K562 (cell line): ENCODE data around the gene HMGB2. TPM values are rescaled to one million over a fixed set of nuclear protein-coding genes. Genes with fewer than 3 reads are reported as not detected.

Experiments used
- ATAC-seq: fragments of 200-7000 bp; cut with Tn5 transposase; 3 replicates; pipeline ENCODE4 v1.9.1; 2020; ENCODE audit warnings: moderate library complexity
- BruUV-seq: library from RNA; stranded (reverse); fragments of 400-500 nt; replicated peaks from 2 replicates; lab custom pipeline; 2021; lab: Mats Ljungman, UMichigan
- CTCF ChIA-PET: fragments of 300-600 bp; formaldehyde crosslinking; extraction: SDS; loops from one replicate; lab custom pipeline; 2021; ENCODE audit warnings: low intra/inter-chr PET ratio; lab: Yijun Ruan, JAX
- POLR2A ChIA-PET: fragments of 300-600, 350-650 bp; sonication (Branson Sonifier 250); formaldehyde crosslinking; extraction: SDS; loops from one replicate; lab custom pipeline; 2021; ENCODE audit warnings: antibody characterized with exemption, inconsistent platforms; lab: Yijun Ruan, JAX
- DNase-seq, 4 experiments: peaks; one replicate each; pipeline versions ENCODE4 v3.0.0 to v3.0.0-alpha.2; 2011 to 2018; ENCODE audit warnings: low spot score in 3 of 4, mixed read lengths in 3 of 4; ENCODE audit errors: extremely low read depth in 1 of 4
- FAIRE-seq: peaks from 2 replicates; lab custom pipeline; 2011; peaks lifted over from hg19 to GRCh38; lab: Jason Lieb, UNC
- H2AFZ ChIP-seq: 2 replicates; pipeline ENCODE4 v1.6.0; 2011; ENCODE audit warnings: low read depth, low read length, control low read depth, inconsistent platforms
- H3K27ac ChIP-seq: fragments of 200-600 bp; 3 replicates; pipeline ENCODE4 v1.8.0; 2011; ENCODE audit warnings: low read depth, mild to moderate bottlenecking, control low read depth, inconsistent platforms, low read length, moderate library complexity, mixed read lengths; ENCODE audit errors: extremely low read depth
- H3K27me3 ChIP-seq, 2 experiments: fragments of 300-600 bp in 1 of 2; 2 replicates in 1 of 2; 3 replicates in 1 of 2; pipeline versions ENCODE4 v1.6.0 to v1.8.0; 2011; ENCODE audit warnings: inconsistent platforms in 2 of 2, low read length in 2 of 2, mild to moderate bottlenecking in 1 of 2, mixed read lengths in 1 of 2, moderate library complexity in 1 of 2; ENCODE audit not compliant: control insufficient read depth in 2 of 2, insufficient read depth in 2 of 2
- H3K36me3 ChIP-seq: fragments of 300-600 bp; 3 replicates; pipeline ENCODE4 v1.8.0; 2011; ENCODE audit warnings: mild to moderate bottlenecking, low read length, inconsistent platforms; ENCODE audit not compliant: control insufficient read depth, insufficient read depth
- H3K4me1 ChIP-seq, 2 experiments: fragments of 200-600 bp in 1 of 2; replicated peaks in 1 of 2; 2 replicates in 1 of 2; 3 replicates in 1 of 2; pipeline versions ENCODE4 v1.5.1 to v1.8.0; 2011; ENCODE audit warnings: inconsistent platforms in 2 of 2, low read length in 2 of 2, mild to moderate bottlenecking in 1 of 2, mixed read lengths in 1 of 2, moderate library complexity in 1 of 2; ENCODE audit not compliant: control insufficient read depth in 2 of 2, insufficient read depth in 2 of 2
- H3K4me2 ChIP-seq: 2 replicates; pipeline ENCODE4 v1.6.1; 2011; ENCODE audit warnings: low read length, control low read depth, inconsistent platforms, mixed read lengths; ENCODE audit not compliant: insufficient read depth
- H3K4me3 ChIP-seq: fragments of 200-600 bp; sonication (generic), shearing (Covaris generic); 2 replicates; pipeline ENCODE4 v1.5.1; 2016; ENCODE audit warnings: control low read depth, inconsistent platforms
- H3K79me2 ChIP-seq: fragments of 200-600 bp; 3 replicates; pipeline ENCODE4 v1.8.0; 2011; ENCODE audit warnings: low read length, inconsistent platforms; ENCODE audit not compliant: control insufficient read depth, insufficient read depth
- H3K9ac ChIP-seq, 2 experiments: 2 replicates each; pipeline versions ENCODE4 v1.6.0 to v1.6.1; 2011; ENCODE audit warnings: low read depth in 2 of 2, low read length in 2 of 2, control low read depth in 1 of 2, inconsistent platforms in 1 of 2, mild to moderate bottlenecking in 1 of 2, mixed read lengths in 1 of 2; ENCODE audit not compliant: insufficient read depth in 1 of 2
- H3K9me1 ChIP-seq: one replicate; pipeline ENCODE4 v1.6.0; 2011; ENCODE audit warnings: inconsistent platforms, mild to moderate bottlenecking, low read length, moderate library complexity; ENCODE audit not compliant: control insufficient read depth, insufficient read depth
- H3K9me3 ChIP-seq: replicated peaks from 2 replicates; pipeline ENCODE4 v1.5.1; 2011; ENCODE audit warnings: low read depth, low read length, inconsistent platforms; ENCODE audit not compliant: control insufficient read depth, insufficient read depth
- H4K20me1 ChIP-seq: replicated peaks from 2 replicates; pipeline ENCODE4 v1.6.1; 2011; ENCODE audit warnings: low read length, inconsistent platforms, mixed read lengths; ENCODE audit not compliant: control insufficient read depth, insufficient read depth
- CEBPB ChIP-seq: fragments of 450-650 bp; IDR thresholded peaks from 2 replicates; pipeline ENCODE4 v1.6.1; 2016; ENCODE audit warnings: missing genetic modification characterization, missing compliant biosample characterization
- CEBPG ChIP-seq, 3 experiments: fragments of 200-800 bp in 1 of 3; sonication (Bioruptor generic) in 1 of 3; sonication (generic) in 1 of 3; formaldehyde crosslinking in 1 of 3; IDR thresholded peaks in 2 of 3; conservative IDR thresholded peaks in 1 of 3; 2 replicates each; pipeline versions ENCODE4 v1.6.1 to v1.8.0; 2016 to 2022; ENCODE audit warnings: missing compliant biosample characterization in 2 of 3, missing genetic modification characterization in 2 of 3, mild to moderate bottlenecking in 1 of 3, missing genetic modification reagents in 1 of 3
- EGR1 ChIP-seq: fragments of 450-650 bp; conservative IDR thresholded peaks from 2 replicates; pipeline ENCODE4 v1.6.1; 2017; ENCODE audit warnings: mild to moderate bottlenecking
- OTX1 ChIP-seq: fragments of 450-650 bp; formaldehyde crosslinking; IDR thresholded peaks from 2 replicates; pipeline ENCODE4 v1.4.0; 2022; ENCODE audit warnings: mild to moderate bottlenecking
- WGBS: fragments of 100-300 bp; shearing (Covaris generic); methylation state at CpG from one replicate; pipeline ENCODE4 v1.1.6; 2016; ENCODE audit warnings: low coverage, mixed read lengths; ENCODE audit not compliant: insufficient coverage; ENCODE audit errors: missing lambda C conversion rate; 5-methylcytosine and 5-hydroxymethylcytosine counted together
- in situ Hi-C: fragments of 300-500 bp; cut with MboI; formaldehyde crosslinking; loops from 4 replicates; pipeline ENCODE4 v1.15.0; 2018; ENCODE audit warnings: inconsistent platforms, mixed read lengths
- intact Hi-C: fragments of 100-400 bp; cut with micrococcal nuclease; formaldehyde crosslinking; loops from 2 replicates; pipeline ENCODE4 v1.14.2; 2022
- polyA plus RNA-seq, 8 experiments: library from polyadenylated mRNA; depleted of rRNA in 4 of 8; stranded (reverse) in 5 of 8; unstranded in 3 of 8; fragments of >200 nt; fragmentation: Nextera tagmentation in 2 of 8; fragmentation: Illumina TruSeq in 1 of 8; extraction: Ambion mirVana in 2 of 8; extraction: Trizol in 1 of 8; gene quantifications; 2 replicates each; pipeline versions ENCODE4 v1.2.1 to v1.2.3, GENCODE V29; 2011 to 2014; ENCODE audit warnings: inconsistent platforms in 1 of 8, missing spikeins in 1 of 8
- total RNA-seq, 7 experiments: library from RNA; depleted of rRNA in 6 of 7; stranded (reverse); fragments of >200 nt in 6 of 7; fragmentation: Illumina TruSeq in 2 of 7; extraction: Trizol in 2 of 7; gene quantifications; 2 replicates each; pipeline versions ENCODE4 v1.2.1 to v1.2.3, GENCODE V29; 2011 to 2021; ENCODE audit warnings: low replicate concordance in 1 of 7

Gene HMGB2
- total and polyA plus RNA-seq, 9 of the 15 experiments (the other 6 are each of a cell fraction or from before 2014, with no cell fraction given), result 309 to 822 (median 626) TPM

- Histone ChIP-seq H3K9ac (no peak overlapping the region), H3K9me1 (no peaks in the 10 kb centered on the region), H3K27me3 (no peaks in the 10 kb centered on the region), H3K9me3 (no peaks in the 10 kb centered on the region), H3K4me1 (no peaks in the 10 kb centered on the region; a peak in 1 of 5 replicates), H3K27ac (no peak overlapping the region), H3K4me2 (no peak overlapping the region), H3K79me2 (no peaks in the 10 kb centered on the region), H2AFZ (no peak overlapping the region), H3K36me3 (peaks cover 56% of the 10 kb centered on the region; the same call in 2 of the 3 replicates), H3K4me3 (no peak overlapping the region), H4K20me1 (no peaks in the 10 kb centered on the region)
- ChIA-PET CTCF (interaction anchor here (0.6 to 4.7 kb wide), 2 partner anchors 97 to 301 kb away, joined by 3 to 57 read pairs; no protein-coding TSS in a partner anchor), POLR2A (interaction anchor here (0.6 to 1.8 kb wide), 3 partner anchors 13 to 18 kb away, joined by 3 to 6 read pairs (median 3); partner anchors contain the start of gene HMGB2)
- TF ChIP-seq CEBPB (tag), result peak; percentile 42
- TF ChIP-seq EGR1, result no peak
- TF ChIP-seq CEBPG (CRISPR knock-in tag; IDR thresholded peaks at IDR 0.05), result no peak
- TF ChIP-seq CEBPG (tag; conservative IDR thresholded peaks at IDR 0.05 in 1 of 2, IDR thresholded peaks at IDR 0.05 in 1 of 2), result 0 out of 4 replicates have a peak, but pooled peaks of 1 of the 2 experiments have one; percentile 28
- TF ChIP-seq OTX1 (CRISPR knock-in tag), result no peak
- no TSS peak for BruUV-seq
- ATAC-seq (no peak), FAIRE-seq (no peak), DNase-seq (no peak)
- intact Hi-C loops, result loop anchor here (1.0 to 2.0 kb wide), 2 partner anchors 98 to 175 kb away; no protein-coding TSS in a partner anchor
- WGBS, result 68% methylated on average over 2 of the region's 2 CpGs
- in situ Hi-C loops, result loop anchor here (5.0 kb wide), 1 partner anchor 98 kb away; no protein-coding TSS in a partner anchor
Observed at GRCh38 chr4:173319696-173320095, 14.5 kb downstream of the HMGB2 start.
